B cell (primary cell): Measurements from ENCODE around the gene KRTAP5-9. TPM values are rescaled to one million over a fixed set of nuclear protein-coding genes. Genes with fewer than 3 reads are reported as not detected.

Source experiments
- ATAC-seq: fragments of 200-7000 bp; cut with Tn5 transposase; one replicate; pipeline ENCODE4 v1.10.0; 2021; ENCODE audit warnings: low read depth, mild to moderate bottlenecking, moderate number of reproducible peaks, moderate library complexity
- CTCF ChIA-PET: fragments of 350-600 bp; sonication (Branson Sonifier 250); formaldehyde crosslinking; loops from one replicate; lab custom pipeline; 2021; ENCODE audit warnings: antibody characterized with exemption, inconsistent platforms; lab: Charles Lee
- POLR2A ChIA-PET: fragments of 350-600 bp; sonication (Branson Sonifier 250); formaldehyde crosslinking; loops from one replicate; lab custom pipeline; 2021; ENCODE audit warnings: antibody characterized with exemption; lab: Charles Lee
- DNase-seq: peaks from one replicate; pipeline ENCODE4 v3.0.0; 2013
- H2AFZ ChIP-seq: 2 replicates; pipeline ENCODE4 v1.6.1; 2012; ENCODE audit warnings: mild to moderate bottlenecking, low read depth, low read length; ENCODE audit not compliant: insufficient read depth, poor library complexity, severe bottlenecking
- H3K27ac ChIP-seq, 2 donors: 1 replicate in 1 of 2; 2 replicates in 1 of 2; pipeline ENCODE4 v1.5.1; 2012 to 2013; ENCODE audit warnings: low read length in 2 of 2, mild to moderate bottlenecking in 2 of 2, moderate library complexity in 1 of 2
- H3K27me3 ChIP-seq, 4 experiments: fragments of 200-600 bp in 1 of 4; sonication (generic) in 1 of 4; replicated peaks in 1 of 4; 1 replicate in 2 of 4; 2 replicates in 2 of 4; pipeline versions ENCODE4 v1.6.1 to v1.7.0; 2013 to 2016; ENCODE audit warnings: low read length in 3 of 4, mild to moderate bottlenecking in 2 of 4, mixed read lengths in 1 of 4, moderate library complexity in 1 of 4; ENCODE audit not compliant: insufficient read depth in 4 of 4, control insufficient read depth in 3 of 4; ENCODE audit errors: control extremely low read depth in 1 of 4
- H3K36me3 ChIP-seq, 2 experiments: replicated peaks in 1 of 2; 1 replicate in 1 of 2; 2 replicates in 1 of 2; pipeline versions ENCODE4 v1.6.1 to v1.7.1; 2013; ENCODE audit warnings: low read length in 1 of 2; ENCODE audit not compliant: insufficient read depth in 2 of 2, control insufficient read depth in 1 of 2; ENCODE audit errors: control extremely low read depth in 1 of 2, extremely low read depth in 1 of 2
- H3K4me1 ChIP-seq, 2 donors: fragments of 200-600 bp in 1 of 2; sonication (generic) in 1 of 2; 1 replicate in 1 of 2; 2 replicates in 1 of 2; pipeline versions ENCODE4 v1.5.1 to v1.6.1; 2013 to 2017; ENCODE audit warnings: low read length in 2 of 2; ENCODE audit not compliant: control insufficient read depth in 2 of 2, insufficient read depth in 2 of 2
- H3K4me2 ChIP-seq: replicated peaks from 2 replicates; pipeline ENCODE3; 2012; ENCODE audit warnings: mild to moderate bottlenecking, low read depth, low read length; ENCODE audit not compliant: poor library complexity, severe bottlenecking
- H3K4me3 ChIP-seq, 5 experiments: fragments of 200-600 bp in 1 of 5; sonication (generic) in 1 of 5; 1 replicate in 3 of 5; 2 replicates in 2 of 5; pipeline versions ENCODE4 v1.5.1 to v1.7.0; 2011 to 2016; ENCODE audit warnings: low read length in 4 of 5, mild to moderate bottlenecking in 4 of 5, low read depth in 2 of 5, control low read depth in 1 of 5, moderate library complexity in 1 of 5; ENCODE audit not compliant: insufficient read depth in 1 of 5; ENCODE audit errors: control extremely low read depth in 1 of 5, extremely low read depth in 1 of 5
- H3K79me2 ChIP-seq: fragments of 200-600 bp; sonication (generic); one replicate; pipeline ENCODE4 v1.6.0; 2016; ENCODE audit warnings: low read length; ENCODE audit not compliant: control insufficient read depth, insufficient read depth
- H3K9ac ChIP-seq: fragments of 200-600 bp; sonication (generic); 2 replicates; pipeline ENCODE4 v1.6.1; 2017; ENCODE audit warnings: mild to moderate bottlenecking, low read length, moderate library complexity
- H3K9me3 ChIP-seq, 3 donors: one replicate each; pipeline versions ENCODE4 v1.6.1 to v1.7.1; 2013; ENCODE audit warnings: low read length in 2 of 3; ENCODE audit not compliant: control insufficient read depth in 2 of 3, insufficient read depth in 1 of 3; ENCODE audit errors: control extremely low read depth in 1 of 3
- H4K20me1 ChIP-seq: 2 replicates; pipeline ENCODE4 v1.6.0; 2012; ENCODE audit warnings: mild to moderate bottlenecking, low read length; ENCODE audit not compliant: insufficient read depth, control insufficient read depth, poor library complexity, severe bottlenecking
- H3K27ac Mint-ChIP-seq: one replicate; pipeline ENCODE4 v1.8.0; 2021; ENCODE audit warnings: mixed read lengths
- H3K27me3 Mint-ChIP-seq: one replicate; pipeline ENCODE4 v1.8.0; 2021; ENCODE audit warnings: mixed read lengths
- H3K4me1 Mint-ChIP-seq: one replicate; pipeline ENCODE4 v1.8.0; 2021; ENCODE audit warnings: mixed read lengths
- H3K4me3 Mint-ChIP-seq: one replicate; pipeline ENCODE4 v1.8.0; 2021; ENCODE audit warnings: mixed read lengths
- H3K9me3 Mint-ChIP-seq: one replicate; pipeline ENCODE4 v1.8.0; 2022; ENCODE audit warnings: mixed read lengths; ENCODE audit not compliant: insufficient read depth
- EZH2 ChIP-seq: IDR thresholded peaks from 2 replicates; pipeline ENCODE4 v1.6.1; 2012; ENCODE audit warnings: borderline replicate concordance, low read depth, mild to moderate bottlenecking, moderate library complexity, low read length; ENCODE audit not compliant: insufficient read depth, poor library complexity, severe bottlenecking
- WGBS: methylation state at CpG from one replicate; pipeline ENCODE4 v1.1.5; 2013; ENCODE audit warnings: missing lambda C conversion rate; ENCODE audit not compliant: insufficient coverage; 5-methylcytosine and 5-hydroxymethylcytosine counted together
- intact Hi-C: fragments of 100-400 bp; cut with micrococcal nuclease; formaldehyde crosslinking; loops from one replicate; pipeline ENCODE4 v1.10.0; 2022
- polyA plus RNA-seq: library from polyadenylated mRNA; depleted of rRNA; stranded (reverse); fragments of >200 nt; gene quantifications from 2 replicates; pipeline ENCODE4 v1.2.3, GENCODE V29; 2012
- total RNA-seq, 2 donors: library from RNA; stranded (reverse); fragments of 120-200 nt in 1 of 2; gene quantifications; 1 replicate in 1 of 2; 2 replicates in 1 of 2; pipeline versions ENCODE4 v1.2.3 to v1.2.4, GENCODE V29; 2013 to 2022
- TF ChIP-seq, protein P1 (sequence below): fragments of 200-600 bp; IDR thresholded peaks from one replicate; pipeline ENCODE4 v1.8.0; 2022; ENCODE audit warnings: antibody characterized with exemption, mild to moderate bottlenecking

The KRTAP5-9 gene
- total and polyA plus RNA-seq, 2 donors (not counting 1 experiment from before 2014, with no cell fraction given) = 0.34 to 0.95 TPM

DNA sequence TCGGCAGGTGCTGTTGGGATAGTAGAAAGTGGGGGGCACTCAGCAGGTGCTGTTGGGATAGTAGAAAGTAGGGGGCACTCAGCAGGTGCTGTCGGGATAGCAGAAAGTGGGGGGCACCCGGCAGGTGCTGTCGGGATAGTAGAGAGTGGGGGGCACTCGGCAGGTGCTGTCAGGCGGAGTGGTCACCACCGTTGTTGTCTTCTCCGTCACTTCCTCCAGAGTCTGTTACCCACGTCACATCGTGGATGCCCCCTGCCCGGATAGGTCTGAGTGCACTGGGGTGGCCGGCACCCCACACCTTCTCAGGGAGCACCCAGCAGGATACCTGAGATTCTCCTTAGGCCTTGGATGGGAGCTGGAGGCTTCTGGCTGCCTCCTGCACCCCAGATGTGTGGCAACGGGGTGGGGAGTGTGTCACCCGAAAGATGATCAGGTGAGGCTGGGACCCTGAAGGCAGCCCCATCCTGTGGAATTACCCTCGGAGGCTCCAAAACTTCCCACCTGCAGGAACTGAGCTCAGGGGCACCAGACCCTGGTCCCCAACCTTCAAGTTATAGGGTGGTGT is 45.3 kb upstream of the KRTAP5-9 start:
- Histone ChIP-seq H3K27ac (no peak overlapping the region), H3K9me3 (peaks cover 0 to 11% (median 7%) of the 10 kb centered on the region in 3 donors), H2AFZ (no peak overlapping the region), H4K20me1 (no peaks in the 10 kb centered on the region), H3K4me2 (no peak overlapping the region), H3K27me3 (no peaks in the 10 kb centered on the region), H3K79me2 (no peaks in the 10 kb centered on the region), H3K4me1 (no peaks in the 10 kb centered on the region), H3K36me3 (peaks cover 0 to 55% of the 10 kb centered on the region in 2 experiments), H3K4me3 (no peak overlapping the region), H3K9ac (no peak overlapping the region)
- Mint-ChIP-seq H3K27me3 (no peaks in the 10 kb centered on the region), H3K9me3 (peaks cover 5% of the 10 kb centered on the region), H3K4me1 (peaks cover 2% of the 10 kb centered on the region), H3K4me3 (no peak overlapping the region), H3K27ac (no peak overlapping the region)
- TF ChIP-seq, protein P1, sequence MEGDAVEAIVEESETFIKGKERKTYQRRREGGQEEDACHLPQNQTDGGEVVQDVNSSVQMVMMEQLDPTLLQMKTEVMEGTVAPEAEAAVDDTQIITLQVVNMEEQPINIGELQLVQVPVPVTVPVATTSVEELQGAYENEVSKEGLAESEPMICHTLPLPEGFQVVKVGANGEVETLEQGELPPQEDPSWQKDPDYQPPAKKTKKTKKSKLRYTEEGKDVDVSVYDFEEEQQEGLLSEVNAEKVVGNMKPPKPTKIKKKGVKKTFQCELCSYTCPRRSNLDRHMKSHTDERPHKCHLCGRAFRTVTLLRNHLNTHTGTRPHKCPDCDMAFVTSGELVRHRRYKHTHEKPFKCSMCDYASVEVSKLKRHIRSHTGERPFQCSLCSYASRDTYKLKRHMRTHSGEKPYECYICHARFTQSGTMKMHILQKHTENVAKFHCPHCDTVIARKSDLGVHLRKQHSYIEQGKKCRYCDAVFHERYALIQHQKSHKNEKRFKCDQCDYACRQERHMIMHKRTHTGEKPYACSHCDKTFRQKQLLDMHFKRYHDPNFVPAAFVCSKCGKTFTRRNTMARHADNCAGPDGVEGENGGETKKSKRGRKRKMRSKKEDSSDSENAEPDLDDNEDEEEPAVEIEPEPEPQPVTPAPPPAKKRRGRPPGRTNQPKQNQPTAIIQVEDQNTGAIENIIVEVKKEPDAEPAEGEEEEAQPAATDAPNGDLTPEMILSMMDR = no peak
- TF ChIP-seq EZH2 = no peak
- intact Hi-C loops = no loop called here
- DNase-seq (no peak), ATAC-seq (no peak)
- CTCF ChIA-PET = no interaction called here
- POLR2A ChIA-PET = no interaction called here
- WGBS = 98% methylated on average over 14 of the region's 15 CpGs

DNA sequence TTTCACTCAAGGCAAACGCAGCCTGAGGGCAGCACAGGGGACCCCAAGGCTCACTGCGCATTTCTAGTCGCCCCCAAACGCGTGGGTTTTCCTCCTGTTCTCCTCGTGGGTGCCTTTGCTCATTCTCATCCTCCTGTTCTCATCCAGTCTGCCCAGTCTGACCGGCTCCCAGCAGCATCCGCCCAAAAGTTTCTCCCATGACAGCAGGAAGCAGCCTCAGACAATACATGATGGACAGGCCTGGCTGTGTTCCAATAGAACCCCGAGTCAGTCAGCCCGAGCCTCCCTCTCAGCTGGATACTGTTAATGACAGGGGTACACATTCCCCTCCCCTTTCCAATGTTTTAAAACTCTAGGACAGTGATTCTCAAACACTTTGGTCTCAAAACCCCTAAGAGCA is 43.7 kb upstream of the KRTAP5-9 start:
- Histone ChIP-seq H3K4me2 (no peak overlapping the region), H3K4me3 (no peak overlapping the region), H3K27ac (no peak overlapping the region), H3K36me3 (peaks cover 0 to 39% of the 10 kb centered on the region in 2 experiments), H2AFZ (no peak overlapping the region), H3K27me3 (no peaks in the 10 kb centered on the region), H4K20me1 (no peaks in the 10 kb centered on the region), H3K4me1 (no peaks in the 10 kb centered on the region), H3K9ac (no peak overlapping the region), H3K9me3 (peaks cover 3 to 13% (median 11%) of the 10 kb centered on the region in 3 donors), H3K79me2 (no peaks in the 10 kb centered on the region)
- no peak overlapping the region for H3K27ac Mint-ChIP-seq
- peaks cover 2% of the 10 kb centered on the region for H3K4me1 Mint-ChIP-seq
- DNase-seq = no peak
- intact Hi-C loops = no loop called here
- H3K9me3 Mint-ChIP-seq = peaks cover 11% of the 10 kb centered on the region
- no peak for ATAC-seq
- H3K4me3 Mint-ChIP-seq = no peak overlapping the region
- H3K27me3 Mint-ChIP-seq = no peaks in the 10 kb centered on the region
- no peak for TF ChIP-seq EZH2
- TF ChIP-seq, protein P1 = no peak
- CTCF ChIA-PET = no interaction called here
- 80% methylated on average over 10 of the region's 10 CpGs for WGBS
- POLR2A ChIA-PET = no interaction called here
